ENCODE measurements around the gene MAK.
A peak's percentile ranks its signal among the peaks of the same experiment; 100 is the strongest.

The MAK gene

DNA sequence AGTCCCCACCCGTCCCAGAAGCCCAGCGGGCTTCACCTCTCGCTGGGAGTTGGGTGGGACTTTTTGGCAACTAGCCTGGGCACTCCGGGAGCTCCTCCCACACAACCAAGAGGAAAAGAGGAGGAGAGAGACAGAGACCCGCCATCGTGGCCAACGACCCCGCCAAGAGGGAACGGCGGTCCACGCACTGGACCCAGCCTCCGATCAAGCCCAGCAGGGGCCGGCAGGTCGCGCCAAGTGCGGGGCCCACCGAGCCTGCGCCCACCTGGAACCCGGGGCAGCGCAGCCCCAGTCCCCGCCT, 118.4 kb downstream of the MAK start:
- TF ChIP-seq, protein P1, sequence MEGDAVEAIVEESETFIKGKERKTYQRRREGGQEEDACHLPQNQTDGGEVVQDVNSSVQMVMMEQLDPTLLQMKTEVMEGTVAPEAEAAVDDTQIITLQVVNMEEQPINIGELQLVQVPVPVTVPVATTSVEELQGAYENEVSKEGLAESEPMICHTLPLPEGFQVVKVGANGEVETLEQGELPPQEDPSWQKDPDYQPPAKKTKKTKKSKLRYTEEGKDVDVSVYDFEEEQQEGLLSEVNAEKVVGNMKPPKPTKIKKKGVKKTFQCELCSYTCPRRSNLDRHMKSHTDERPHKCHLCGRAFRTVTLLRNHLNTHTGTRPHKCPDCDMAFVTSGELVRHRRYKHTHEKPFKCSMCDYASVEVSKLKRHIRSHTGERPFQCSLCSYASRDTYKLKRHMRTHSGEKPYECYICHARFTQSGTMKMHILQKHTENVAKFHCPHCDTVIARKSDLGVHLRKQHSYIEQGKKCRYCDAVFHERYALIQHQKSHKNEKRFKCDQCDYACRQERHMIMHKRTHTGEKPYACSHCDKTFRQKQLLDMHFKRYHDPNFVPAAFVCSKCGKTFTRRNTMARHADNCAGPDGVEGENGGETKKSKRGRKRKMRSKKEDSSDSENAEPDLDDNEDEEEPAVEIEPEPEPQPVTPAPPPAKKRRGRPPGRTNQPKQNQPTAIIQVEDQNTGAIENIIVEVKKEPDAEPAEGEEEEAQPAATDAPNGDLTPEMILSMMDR (IDR thresholded peaks at IDR 0.05), result no peak

DNA sequence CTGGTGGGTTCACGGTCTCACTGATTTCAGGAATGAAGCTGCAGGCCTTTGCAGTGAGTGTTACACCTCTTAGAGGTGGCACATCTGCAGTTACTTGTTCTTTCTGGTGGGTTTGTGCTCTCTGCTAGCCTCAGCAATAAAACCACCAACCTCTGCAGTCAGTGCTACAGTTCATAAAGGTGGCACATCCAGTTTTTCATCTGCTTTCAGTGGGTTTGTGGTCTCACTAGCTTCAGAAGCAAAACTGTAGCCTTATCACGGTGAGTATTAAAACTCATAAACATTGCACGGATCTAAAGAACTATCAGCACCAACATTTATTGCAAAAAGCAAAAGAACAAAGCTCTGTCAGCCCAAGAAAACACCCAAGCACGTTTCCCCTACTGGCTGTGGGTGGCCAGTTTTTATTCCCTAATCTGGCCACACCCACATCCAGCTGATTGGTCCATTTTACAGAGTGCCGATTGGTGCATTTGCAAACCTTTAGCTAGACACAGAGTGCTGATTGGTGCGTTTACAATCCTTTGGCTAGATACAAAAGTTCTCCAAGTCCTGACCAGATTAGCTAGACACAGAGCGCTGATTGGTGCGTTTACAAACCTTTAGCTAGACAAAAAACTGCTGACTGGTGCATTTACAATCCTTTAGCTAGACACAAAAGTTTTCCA, 118.9 kb downstream of the MAK start:
- DNase-seq (ENCODE audit: low spot score), result no peak
- TF ChIP-seq, protein P1 (IDR thresholded peaks at IDR 0.05), result no peak
- Histone ChIP-seq H3K4me3 (peak overlapping the region; percentile 71), H3K27ac (peak overlapping the region; percentile 72 to 85)

More for the DNA sequence above, 118.4 kb downstream of the MAK start:
- no peak for DNase-seq (ENCODE audit: low spot score)
- peak overlapping the region; percentile 71 for H3K4me3 ChIP-seq
- H3K27ac ChIP-seq, result peak overlapping the region; percentile 72 to 85

DNA sequence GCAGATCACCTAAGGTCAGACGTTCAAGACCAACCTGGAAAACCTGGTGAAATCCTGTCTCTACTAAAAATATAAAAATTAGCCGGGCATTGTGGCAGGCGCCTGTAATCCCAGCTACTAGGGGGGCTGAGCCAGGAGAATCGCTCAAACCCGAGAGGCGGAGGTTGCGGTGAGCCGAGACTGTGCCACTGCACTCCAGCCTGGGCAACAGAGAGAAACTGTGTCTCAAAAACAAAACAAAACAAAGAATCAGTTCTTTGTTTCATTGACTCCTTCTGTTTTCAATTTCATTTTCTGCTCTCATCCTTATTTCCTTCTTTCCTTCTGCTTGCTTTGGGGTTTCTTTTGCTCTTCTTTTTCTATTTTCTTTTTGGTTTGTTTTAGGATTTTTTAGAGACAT, 124.4 kb downstream of the MAK start:
- no peak for DNase-seq (ENCODE audit: low spot score)
- TF ChIP-seq, protein P1 (IDR thresholded peaks at IDR 0.05), result no peak
- no peak overlapping the region for H3K27ac ChIP-seq

More for the DNA sequence above, 124.4 kb downstream of the MAK start:
- H3K4me3 ChIP-seq, result no peak overlapping the region

Data from coronary artery (tissue), 2 donors.